ENCODE measurements around the gene LTBP4.
A peak's percentile ranks its signal among the peaks of the same experiment; 100 is the strongest.

LTBP4 gene

GRCh38 chr19:40603389-40604170 lies 2.4 kb downstream of the LTBP4 start:
- Histone ChIP-seq H3K27me3 (ENCODE audit: control insufficient read depth, insufficient read depth, low read length) (peaks cover 18% of the 10 kb centered on the region), H3K4me3 (ENCODE audit: low read length) (peak overlapping the region; percentile 56), H3K36me3 (ENCODE audit: control insufficient read depth, insufficient read depth, low read length) (no peaks in the 10 kb centered on the region), H3K27ac (ENCODE audit: low read depth, low read length) (peak overlapping the region; percentile 85), H3K4me1 (ENCODE audit: control insufficient read depth, insufficient read depth, low read length) (peaks cover 20% of the 10 kb centered on the region), H3K9ac (ENCODE audit: low read length) (peak overlapping the region; percentile 25)

GRCh38 chr19:40604171-40604646 lies 3.0 kb downstream of the LTBP4 start:
- H3K4me3 ChIP-seq (ENCODE audit: low read length) = peak overlapping the region; percentile 56
- no peak overlapping the region for H3K9ac ChIP-seq (ENCODE audit: low read length)
- peaks cover 13% of the 10 kb centered on the region for H3K27me3 ChIP-seq (ENCODE audit: control insufficient read depth, insufficient read depth, low read length)
- H3K36me3 ChIP-seq (ENCODE audit: control insufficient read depth, insufficient read depth, low read length) = no peaks in the 10 kb centered on the region
- peaks cover 20% of the 10 kb centered on the region for H3K4me1 ChIP-seq (ENCODE audit: control insufficient read depth, insufficient read depth, low read length)
- peak overlapping the region; percentile 85 for H3K27ac ChIP-seq (ENCODE audit: low read depth, low read length)

GRCh38 chr19:40604647-40605215 lies 3.6 kb downstream of the LTBP4 start:
- no peaks in the 10 kb centered on the region for H3K36me3 ChIP-seq (ENCODE audit: control insufficient read depth, insufficient read depth, low read length)
- peaks cover 20% of the 10 kb centered on the region for H3K4me1 ChIP-seq (ENCODE audit: control insufficient read depth, insufficient read depth, low read length)
- H3K27ac ChIP-seq (ENCODE audit: low read depth, low read length) = no peak overlapping the region
- peaks cover 11% of the 10 kb centered on the region for H3K27me3 ChIP-seq (ENCODE audit: control insufficient read depth, insufficient read depth, low read length)
- no peak overlapping the region for H3K9ac ChIP-seq (ENCODE audit: low read length)
- peak overlapping the region; percentile 56 for H3K4me3 ChIP-seq (ENCODE audit: low read length)

- Histone ChIP-seq H3K27ac (ENCODE audit: low read depth, low read length) (peak overlapping the region; percentile 45), H3K9ac (ENCODE audit: low read length) (no peak overlapping the region), H3K4me1 (ENCODE audit: control insufficient read depth, insufficient read depth, low read length) (peaks cover 20% of the 10 kb centered on the region), H3K27me3 (ENCODE audit: control insufficient read depth, insufficient read depth, low read length) (peaks cover 9% of the 10 kb centered on the region), H3K36me3 (ENCODE audit: control insufficient read depth, insufficient read depth, low read length) (no peaks in the 10 kb centered on the region), H3K4me3 (ENCODE audit: low read length) (peak overlapping the region; percentile 56)
Observed at GRCh38 chr19:40605216-40605971, 4.2 kb downstream of the LTBP4 start.

GRCh38 chr19:40607311-40608239 lies 6.4 kb downstream of the LTBP4 start:
- no peak overlapping the region for H3K9ac ChIP-seq (ENCODE audit: low read length)
- H3K27ac ChIP-seq (ENCODE audit: low read depth, low read length) = no peak overlapping the region
- peaks cover 16% of the 10 kb centered on the region for H3K4me1 ChIP-seq (ENCODE audit: control insufficient read depth, insufficient read depth, low read length)
- peaks cover 2% of the 10 kb centered on the region for H3K27me3 ChIP-seq (ENCODE audit: control insufficient read depth, insufficient read depth, low read length)
- H3K4me3 ChIP-seq (ENCODE audit: low read length) = peak overlapping the region; percentile 24
- H3K36me3 ChIP-seq (ENCODE audit: control insufficient read depth, insufficient read depth, low read length) = no peaks in the 10 kb centered on the region

GRCh38 chr19:40608240-40608621 lies 7.1 kb downstream of the LTBP4 start:
- Histone ChIP-seq H3K4me3 (ENCODE audit: low read length) (no peak overlapping the region), H3K27me3 (ENCODE audit: control insufficient read depth, insufficient read depth, low read length) (peaks cover 5% of the 10 kb centered on the region), H3K4me1 (ENCODE audit: control insufficient read depth, insufficient read depth, low read length) (peaks cover 10% of the 10 kb centered on the region), H3K9ac (ENCODE audit: low read length) (no peak overlapping the region), H3K27ac (ENCODE audit: low read depth, low read length) (no peak overlapping the region), H3K36me3 (ENCODE audit: control insufficient read depth, insufficient read depth, low read length) (no peaks in the 10 kb centered on the region)

GRCh38 chr19:40608957-40609356 lies 7.8 kb downstream of the LTBP4 start:
- Histone ChIP-seq H3K27ac (ENCODE audit: low read depth, low read length) (no peak overlapping the region), H3K9ac (ENCODE audit: low read length) (no peak overlapping the region), H3K36me3 (ENCODE audit: control insufficient read depth, insufficient read depth, low read length) (no peaks in the 10 kb centered on the region), H3K4me3 (ENCODE audit: low read length) (peak overlapping the region; percentile 50), H3K27me3 (ENCODE audit: control insufficient read depth, insufficient read depth, low read length) (peaks cover 7% of the 10 kb centered on the region), H3K4me1 (ENCODE audit: control insufficient read depth, insufficient read depth, low read length) (peaks cover 7% of the 10 kb centered on the region)

GRCh38 chr19:40609561-40610395 lies 8.6 kb downstream of the LTBP4 start:
- Histone ChIP-seq H3K36me3 (ENCODE audit: control insufficient read depth, insufficient read depth, low read length) (no peaks in the 10 kb centered on the region), H3K4me3 (ENCODE audit: low read length) (peak overlapping the region; percentile 50), H3K27ac (ENCODE audit: low read depth, low read length) (peak overlapping the region; percentile 24), H3K9ac (ENCODE audit: low read length) (peak overlapping the region; percentile 55), H3K27me3 (ENCODE audit: control insufficient read depth, insufficient read depth, low read length) (peaks cover 10% of the 10 kb centered on the region), H3K4me1 (ENCODE audit: control insufficient read depth, insufficient read depth, low read length) (peaks cover 5% of the 10 kb centered on the region)

GRCh38 chr19:40610396-40611064 lies 9.4 kb downstream of the LTBP4 start:
- H3K4me3 ChIP-seq (ENCODE audit: low read length) = peak overlapping the region; percentile 14
- H3K27ac ChIP-seq (ENCODE audit: low read depth, low read length) = no peak overlapping the region
- H3K27me3 ChIP-seq (ENCODE audit: control insufficient read depth, insufficient read depth, low read length) = peaks cover 10% of the 10 kb centered on the region
- no peaks in the 10 kb centered on the region for H3K4me1 ChIP-seq (ENCODE audit: control insufficient read depth, insufficient read depth, low read length)
- no peaks in the 10 kb centered on the region for H3K36me3 ChIP-seq (ENCODE audit: control insufficient read depth, insufficient read depth, low read length)
- no peak overlapping the region for H3K9ac ChIP-seq (ENCODE audit: low read length)

GRCh38 chr19:40611096-40611495 lies 9.9 kb downstream of the LTBP4 start:
- no peaks in the 10 kb centered on the region for H3K4me1 ChIP-seq (ENCODE audit: control insufficient read depth, insufficient read depth, low read length)
- no peak overlapping the region for H3K4me3 ChIP-seq (ENCODE audit: low read length)
- no peak overlapping the region for H3K27ac ChIP-seq (ENCODE audit: low read depth, low read length)
- peaks cover 8% of the 10 kb centered on the region for H3K27me3 ChIP-seq (ENCODE audit: control insufficient read depth, insufficient read depth, low read length)
- no peak overlapping the region for H3K9ac ChIP-seq (ENCODE audit: low read length)
- no peaks in the 10 kb centered on the region for H3K36me3 ChIP-seq (ENCODE audit: control insufficient read depth, insufficient read depth, low read length)
